ENCODE data around the gene CCR9. TPM values are rescaled to one million over a fixed set of nuclear protein-coding genes. Genes with fewer than 3 reads are reported as not detected.
A peak's percentile ranks its signal among the peaks of the same experiment; 100 is the strongest.

CCR9 gene
- total RNA-seq, 1 donor from 2014 or later: not detected

- no peak for ATAC-seq
These were observed 54.5 kb downstream of the CCR9 start for GRCh38 chr3:45940781-45941365.

GRCh38 chr3:45942051-45942825 is 55.9 kb downstream of the CCR9 start:
- Histone ChIP-seq H3K27ac (peak overlapping the region; percentile 40), H3K4me1 (peaks cover 16% of the 10 kb centered on the region), H3K27me3 (no peaks in the 10 kb centered on the region), H3K4me3 (no peak overlapping the region), H3K9me3 (no peaks in the 10 kb centered on the region), H3K36me3 (peaks cover 30% of the 10 kb centered on the region)
- intact Hi-C loops (cut with DNase I): no loop called here
- TF ChIP-seq CTCF (IDR thresholded peaks at IDR 0.05): no peak
- ATAC-seq (no peak), DNase-seq (no peak)

More at GRCh38 chr3:45940781-45941365, 54.5 kb downstream of the CCR9 start:
- no peaks in the 10 kb centered on the region for H3K27me3 ChIP-seq
- H3K9me3 ChIP-seq: no peaks in the 10 kb centered on the region
- peaks cover 16% of the 10 kb centered on the region for H3K4me1 ChIP-seq
- intact Hi-C loops (cut with DNase I): no loop called here
- no peak overlapping the region for H3K4me3 ChIP-seq
- peaks cover 30% of the 10 kb centered on the region for H3K36me3 ChIP-seq
- no peak overlapping the region for H3K27ac ChIP-seq
- TF ChIP-seq CTCF (IDR thresholded peaks at IDR 0.05): no peak
- DNase-seq: no peak

GRCh38 chr3:45943207-45943846 is 57.0 kb downstream of the CCR9 start, which contains the start of gene CXCR6:
CXCR6 (plus strand) TSS chr3:45943464; CDS start chr3:45946482, 3,018 bp downstream.
- DNase-seq: no peak
- intact Hi-C loops (cut with DNase I): no loop called here
- TF ChIP-seq CTCF (IDR thresholded peaks at IDR 0.05): no peak
- Histone ChIP-seq H3K36me3 (peaks cover 31% of the 10 kb centered on the region), H3K4me3 (peak within 1 kb of the TSS; percentile 25), H3K27me3 (no peaks in the 10 kb centered on the region), H3K9me3 (no peaks in the 10 kb centered on the region), H3K27ac (peak within 1 kb of the TSS; percentile 51), H3K4me1 (peaks cover 16% of the 10 kb centered on the region)
- ATAC-seq: no peak

DNA sequence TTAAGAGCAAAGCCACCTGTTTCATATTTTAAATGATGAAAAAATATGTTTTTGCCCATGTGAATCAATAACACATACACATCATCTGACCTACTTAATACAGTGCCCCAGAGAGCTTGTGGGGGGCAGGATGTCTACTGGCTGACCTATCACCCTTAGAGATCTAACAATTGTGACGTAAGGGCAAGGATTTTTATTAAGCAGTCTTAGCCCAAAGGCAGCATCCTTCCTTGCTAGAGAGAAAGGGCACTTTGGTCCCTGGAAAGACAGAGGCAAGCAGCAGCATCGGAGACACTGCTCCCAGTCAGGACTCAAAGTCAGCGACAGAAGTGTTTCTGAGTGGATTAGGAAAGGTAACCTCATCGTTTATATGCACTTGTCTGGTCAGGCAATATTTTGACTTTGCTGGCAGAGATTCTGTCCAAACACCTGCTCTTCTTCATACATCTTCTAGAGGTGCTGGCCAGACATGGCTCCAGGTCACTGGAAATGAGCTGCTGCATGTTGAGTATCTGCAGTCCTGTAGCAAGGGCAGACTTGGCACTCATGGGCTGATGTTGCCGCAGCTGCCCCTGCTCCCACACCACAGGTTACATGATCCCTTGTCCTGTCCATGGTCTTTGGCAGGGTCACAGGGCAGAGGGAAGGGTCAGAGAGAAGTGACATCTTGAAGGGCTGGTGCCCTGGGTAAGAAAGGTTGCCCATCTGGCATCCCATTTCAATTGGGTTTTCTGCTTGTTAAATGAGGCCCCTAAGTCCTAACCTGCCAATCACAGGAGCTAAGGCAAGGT is 58.7 kb downstream of the CCR9 start:
- DNase-seq (no peak), ATAC-seq (no peak)
- Histone ChIP-seq H3K27me3 (no peaks in the 10 kb centered on the region), H3K36me3 (peaks cover 46% of the 10 kb centered on the region), H3K4me3 (peak overlapping the region; percentile 17), H3K4me1 (peaks cover 15% of the 10 kb centered on the region), H3K9me3 (no peaks in the 10 kb centered on the region), H3K27ac (peak overlapping the region; percentile 30)
- intact Hi-C loops (cut with DNase I): no loop called here
- no peak for TF ChIP-seq CTCF (IDR thresholded peaks at IDR 0.05)

DNA sequence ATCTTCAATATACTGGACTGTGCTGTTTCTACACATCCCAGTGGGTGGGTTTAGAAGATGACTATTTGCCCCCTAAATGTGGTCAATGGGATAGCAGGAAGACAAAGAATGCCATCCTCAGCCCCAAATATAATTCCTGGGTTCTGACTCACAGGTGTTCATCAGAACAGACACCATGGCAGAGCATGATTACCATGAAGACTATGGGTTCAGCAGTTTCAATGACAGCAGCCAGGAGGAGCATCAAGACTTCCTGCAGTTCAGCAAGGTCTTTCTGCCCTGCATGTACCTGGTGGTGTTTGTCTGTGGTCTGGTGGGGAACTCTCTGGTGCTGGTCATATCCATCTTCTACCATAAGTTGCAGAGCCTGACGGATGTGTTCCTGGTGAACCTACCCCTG is 60.0 kb downstream of the CCR9 start:
- TF ChIP-seq CTCF (IDR thresholded peaks at IDR 0.05): peak; percentile 5
- Histone ChIP-seq H3K4me3 (no peak overlapping the region), H3K9me3 (no peaks in the 10 kb centered on the region), H3K27me3 (no peaks in the 10 kb centered on the region), H3K36me3 (peaks cover 59% of the 10 kb centered on the region), H3K4me1 (peaks cover 10% of the 10 kb centered on the region), H3K27ac (peak overlapping the region; percentile 52)
- ATAC-seq (no peak), DNase-seq (no peak)
- intact Hi-C loops (cut with DNase I): no loop called here

Measured in upper lobe of right lung (tissue), 1 donor.